Left hindlimb (tissue), 1 donor: ENCODE data around the gene ANXA9.

Experiments used
- DNase-seq: peaks from one replicate; pipeline ENCODE4 v3.0.0-alpha.2; 2018

Gene ANXA9

GRCh38 chr1:151006327-151007052 is 24.4 kb downstream of the ANXA9 start, which contains the start of gene MINDY1:
Gene MINDY1, minus strand, starts transcription at chr1:151006902. Its CDS starts 4,285 bp downstream, at chr1:151002617.
- peak; percentile 84 for DNase-seq

GRCh38 chr1:151007853-151008243 is 25.8 kb downstream of the ANXA9 start:
- no peak for DNase-seq

GRCh38 chr1:151008244-151009205 is 26.4 kb downstream of the ANXA9 start, which contains the start of gene PRUNE1:
Gene PRUNE1, plus strand, starts transcription at chr1:151008449. Its CDS starts 184 bp downstream, at chr1:151008633.
- peak; percentile 98 for DNase-seq

GRCh38 chr1:151009206-151009587 is 27.1 kb downstream of the ANXA9 start:
- no peak for DNase-seq

GRCh38 chr1:151009674-151010345 is 27.7 kb downstream of the ANXA9 start:
- DNase-seq: no peak

GRCh38 chr1:151010346-151010726 is 28.2 kb downstream of the ANXA9 start:
- DNase-seq: no peak

- no peak for DNase-seq
Measured at GRCh38 chr1:151011154-151011850, 29.2 kb downstream of the ANXA9 start.

GRCh38 chr1:151012684-151013471 is 30.8 kb downstream of the ANXA9 start:
- no peak for DNase-seq

GRCh38 chr1:151013518-151013917 is 31.4 kb downstream of the ANXA9 start:
- no peak for DNase-seq

GRCh38 chr1:151024540-151025146 is 42.6 kb downstream of the ANXA9 start:
- DNase-seq: peak; percentile 52

GRCh38 chr1:151026460-151026859 is 44.4 kb downstream of the ANXA9 start:
- no peak for DNase-seq

GRCh38 chr1:151032164-151032563 is 50.1 kb downstream of the ANXA9 start:
- no peak for DNase-seq

- no peak for DNase-seq
Measured at GRCh38 chr1:151035167-151035566, 53.1 kb downstream of the ANXA9 start.

- no peak for DNase-seq
Measured at GRCh38 chr1:151036356-151036755, 54.3 kb downstream of the ANXA9 start, which contains the start of gene BNIPL. Gene BNIPL, plus strand, starts transcription at chr1:151036586. Its CDS starts 140 bp downstream, at chr1:151036726.

- no peak for DNase-seq
Measured at GRCh38 chr1:151037032-151037431, 54.9 kb downstream of the ANXA9 start.

GRCh38 chr1:151039521-151039920 is 57.4 kb downstream of the ANXA9 start:
- DNase-seq: no peak

GRCh38 chr1:151043163-151043562 is 61.1 kb downstream of the ANXA9 start:
- DNase-seq: no peak
